NCI-H2227 (cell line): ENCODE measurements around the gene RASSF3.
"Not testable (repeated sequence)": the region's sequence is repeated elsewhere in the genome, so short reads cannot be mapped to it uniquely, and the experiment has no call there.

Experiments
- DNase-seq: peaks from one replicate; lab custom pipeline; 2025; ENCODE audit not compliant: unreplicated experiment; lab: John Stamatoyannopoulos, UW

RASSF3 gene

GRCh38 chr12:64595863-64596793 is 14.2 kb upstream of the RASSF3 start:
- no peak for DNase-seq

- DNase-seq = no peak
These were observed 11.5 kb upstream of the RASSF3 start for GRCh38 chr12:64598831-64599230.

GRCh38 chr12:64600164-64600561 is 10.1 kb upstream of the RASSF3 start:
- DNase-seq = no peak

GRCh38 chr12:64603183-64603841 is 7.0 kb upstream of the RASSF3 start:
- no peak for DNase-seq

- DNase-seq = peak; percentile 38
These were observed 1.3 kb upstream of the RASSF3 start for GRCh38 chr12:64608901-64609535.

- DNase-seq = peak; percentile 41
These were observed 688 bp upstream of the RASSF3 start for GRCh38 chr12:64609536-64610078.

- DNase-seq = peak; percentile 63
These were observed 505 bp downstream of the RASSF3 start for GRCh38 chr12:64610660-64611340.

- no peak for DNase-seq
These were observed 1.3 kb downstream of the RASSF3 start for GRCh38 chr12:64611341-64612284.

- DNase-seq = no peak
These were observed 2.5 kb downstream of the RASSF3 start for GRCh38 chr12:64612843-64613242.

GRCh38 chr12:64613775-64614398 is 3.6 kb downstream of the RASSF3 start:
- DNase-seq = not testable (repeated sequence)

- DNase-seq = no peak
These were observed 5.9 kb downstream of the RASSF3 start for GRCh38 chr12:64616201-64616600.

GRCh38 chr12:64618953-64619590 is 8.8 kb downstream of the RASSF3 start:
- no peak for DNase-seq

GRCh38 chr12:64621257-64621942 is 11.1 kb downstream of the RASSF3 start:
- DNase-seq = no peak

GRCh38 chr12:64624035-64624434 is 13.7 kb downstream of the RASSF3 start:
- no peak for DNase-seq

- DNase-seq = no peak
These were observed 15.2 kb downstream of the RASSF3 start for GRCh38 chr12:64625243-64626077.

GRCh38 chr12:64626588-64626987 is 16.3 kb downstream of the RASSF3 start:
- not testable (repeated sequence) for DNase-seq

- no peak for DNase-seq
These were observed 17.5 kb downstream of the RASSF3 start for GRCh38 chr12:64627771-64628170.
